Measurements from ENCODE around the gene RAPGEFL1. TPM values are rescaled to one million over a fixed set of nuclear protein-coding genes. Genes with fewer than 3 reads are reported as not detected.
A peak's percentile ranks its signal among the peaks of the same experiment; 100 is the strongest.

RAPGEFL1 gene
- total and polyA plus RNA-seq, 10 of the 15 experiments (the other 5 are each of a cell fraction or from before 2014, with no cell fraction given), result 0.13 to 3.2 (median 1.5) TPM

- TF ChIP-seq CTCF (IDR thresholded peaks at IDR 0.05 in 2 of 3, conservative IDR thresholded peaks at IDR 0.05 in 1 of 3; ENCODE audit: control insufficient read depth in 2 of 3, extremely low read depth in 1 of 3, insufficient read depth in 1 of 3, low read depth in 3 of 3, low read length in 3 of 3) (no peak), PML (IDR thresholded peaks at IDR 0.05; ENCODE audit: low read length) (no peak), NKRF (conservative IDR thresholded peaks at IDR 0.05) (0 out of 2 replicates have a peak, but pooled peaks have one; percentile 3), IKZF2 (IDR thresholded peaks at IDR 0.05) (peak; percentile 44 to 64; a peak in 3 of 4 replicates), ZZZ3 (IDR thresholded peaks at IDR 0.05; ENCODE audit: control insufficient read depth, insufficient read length, low read depth) (no peak), CUX1 (IDR thresholded peaks at IDR 0.05; ENCODE audit: insufficient replicate concordance, low read depth, low read length) (no peak), RUNX3 (IDR thresholded peaks at IDR 0.05; ENCODE audit: low read length) (no peak), TCF12 (IDR thresholded peaks at IDR 0.05; ENCODE audit: low read depth, low read length) (no peak), CHD4 (IDR thresholded peaks at IDR 0.05) (no peak), PAX5 (IDR thresholded peaks at IDR 0.05; ENCODE audit: borderline replicate concordance, low read depth, low read length) (no peak), BHLHE40 (IDR thresholded peaks at IDR 0.05; ENCODE audit: borderline replicate concordance in 1 of 2, low read depth in 2 of 2, low read length in 1 of 2) (no peak), PAX8 (IDR thresholded peaks at IDR 0.05) (no peak), USF1 (IDR thresholded peaks at IDR 0.05; ENCODE audit: borderline replicate concordance, extremely low read length, insufficient read depth, low read depth, low read length) (no peak), NR2F1 (conservative IDR thresholded peaks at IDR 0.05) (no peak), CBFB (IDR thresholded peaks at IDR 0.05; ENCODE audit: low read depth) (no peak), ELK1 (IDR thresholded peaks at IDR 0.05; ENCODE audit: low read depth, low read length) (no peak)
Observed at GRCh38 chr17:40219594-40220338, 42.5 kb downstream of the RAPGEFL1 start (continued).
